Measurements from ENCODE around the gene IMP4.

DNA sequence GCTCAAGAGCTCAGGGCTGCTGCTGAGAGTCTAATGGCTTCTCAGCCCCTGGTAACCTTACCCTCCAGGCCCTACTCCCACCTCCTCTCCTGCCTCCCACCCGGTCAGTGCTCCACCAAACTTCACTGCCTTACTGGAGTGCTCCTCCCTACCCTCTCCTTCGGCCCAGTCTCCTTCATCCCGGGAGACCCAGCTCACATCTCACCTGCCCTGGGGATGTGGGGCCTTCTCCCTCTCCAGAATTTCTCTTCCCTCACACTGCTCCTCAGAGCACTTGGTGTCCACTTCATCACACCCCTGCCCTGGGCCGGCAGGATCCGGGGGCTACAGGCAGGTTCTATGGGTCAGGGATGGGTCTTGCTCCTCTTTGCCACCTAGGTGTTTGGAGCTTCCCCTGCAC lies 34.8 kb downstream of the IMP4 start:
- TF ChIP-seq EZH2 (IDR thresholded peaks at IDR 0.05; ENCODE audit: borderline replicate concordance, low read depth, low read length, severe bottlenecking) = no peak
- TF ChIP-seq CTCF (IDR thresholded peaks at IDR 0.05; ENCODE audit: extremely low read depth in 1 of 2, insufficient read depth in 1 of 2, low read depth in 1 of 2, low read length in 2 of 2) = no peak
- no peak for TF ChIP-seq POLR2AphosphoS5 (IDR thresholded peaks at IDR 0.05; ENCODE audit: insufficient read depth, low read depth, low read length)
- no peak for TF ChIP-seq MYC (IDR thresholded peaks at IDR 0.05; ENCODE audit: low read depth, low read length)
- no peak for TF ChIP-seq POLR2A (IDR thresholded peaks at IDR 0.05; ENCODE audit: low read depth, low read length)
- TF ChIP-seq GATA2 (IDR thresholded peaks at IDR 0.05; ENCODE audit: insufficient read depth, insufficient read length, low read depth, low read length) = no peak

All from endothelial cell of umbilical vein (primary cell).